ENCODE results near the gene PPP2R2C.

DNA sequence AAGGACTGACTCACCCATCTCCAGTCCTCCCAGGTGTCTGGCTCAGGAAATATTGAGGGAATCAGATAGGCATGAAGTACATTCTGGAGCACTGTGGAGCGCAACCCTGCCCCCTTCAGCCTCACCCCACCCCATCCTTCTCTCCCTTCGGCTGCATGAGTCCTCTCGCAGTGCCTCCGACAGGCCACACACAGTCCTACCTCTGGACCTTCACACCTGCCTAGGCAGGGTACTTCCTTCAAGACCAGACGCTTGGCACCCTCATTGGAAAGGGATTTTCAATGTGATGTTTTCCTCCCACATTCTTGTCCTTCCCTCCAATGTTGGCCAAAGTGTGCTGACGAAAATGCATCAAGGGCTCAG is 26.8 kb upstream of the PPP2R2C start:
- TF ChIP-seq, protein P1, sequence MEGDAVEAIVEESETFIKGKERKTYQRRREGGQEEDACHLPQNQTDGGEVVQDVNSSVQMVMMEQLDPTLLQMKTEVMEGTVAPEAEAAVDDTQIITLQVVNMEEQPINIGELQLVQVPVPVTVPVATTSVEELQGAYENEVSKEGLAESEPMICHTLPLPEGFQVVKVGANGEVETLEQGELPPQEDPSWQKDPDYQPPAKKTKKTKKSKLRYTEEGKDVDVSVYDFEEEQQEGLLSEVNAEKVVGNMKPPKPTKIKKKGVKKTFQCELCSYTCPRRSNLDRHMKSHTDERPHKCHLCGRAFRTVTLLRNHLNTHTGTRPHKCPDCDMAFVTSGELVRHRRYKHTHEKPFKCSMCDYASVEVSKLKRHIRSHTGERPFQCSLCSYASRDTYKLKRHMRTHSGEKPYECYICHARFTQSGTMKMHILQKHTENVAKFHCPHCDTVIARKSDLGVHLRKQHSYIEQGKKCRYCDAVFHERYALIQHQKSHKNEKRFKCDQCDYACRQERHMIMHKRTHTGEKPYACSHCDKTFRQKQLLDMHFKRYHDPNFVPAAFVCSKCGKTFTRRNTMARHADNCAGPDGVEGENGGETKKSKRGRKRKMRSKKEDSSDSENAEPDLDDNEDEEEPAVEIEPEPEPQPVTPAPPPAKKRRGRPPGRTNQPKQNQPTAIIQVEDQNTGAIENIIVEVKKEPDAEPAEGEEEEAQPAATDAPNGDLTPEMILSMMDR (conservative IDR thresholded peaks at IDR 0.05; ENCODE audit: low read depth in 2 of 2): peak in 1 of 2 experiments; percentile 21; a peak in 2 of 4 replicates
- TF ChIP-seq EZH2phosphoT487 (IDR thresholded peaks at IDR 0.05; ENCODE audit: unreplicated experiment): no peak
- no peak for TF ChIP-seq POLR2AphosphoS5 (IDR thresholded peaks at IDR 0.05; ENCODE audit: low read depth)
- TF ChIP-seq EZH2 (IDR thresholded peaks at IDR 0.05; ENCODE audit: low read depth, unreplicated experiment): no peak
- no peak for TF ChIP-seq CREB1 (CRISPR knock-in tag; IDR thresholded peaks at IDR 0.05; ENCODE audit: low read depth)
- TF ChIP-seq, protein P2, sequence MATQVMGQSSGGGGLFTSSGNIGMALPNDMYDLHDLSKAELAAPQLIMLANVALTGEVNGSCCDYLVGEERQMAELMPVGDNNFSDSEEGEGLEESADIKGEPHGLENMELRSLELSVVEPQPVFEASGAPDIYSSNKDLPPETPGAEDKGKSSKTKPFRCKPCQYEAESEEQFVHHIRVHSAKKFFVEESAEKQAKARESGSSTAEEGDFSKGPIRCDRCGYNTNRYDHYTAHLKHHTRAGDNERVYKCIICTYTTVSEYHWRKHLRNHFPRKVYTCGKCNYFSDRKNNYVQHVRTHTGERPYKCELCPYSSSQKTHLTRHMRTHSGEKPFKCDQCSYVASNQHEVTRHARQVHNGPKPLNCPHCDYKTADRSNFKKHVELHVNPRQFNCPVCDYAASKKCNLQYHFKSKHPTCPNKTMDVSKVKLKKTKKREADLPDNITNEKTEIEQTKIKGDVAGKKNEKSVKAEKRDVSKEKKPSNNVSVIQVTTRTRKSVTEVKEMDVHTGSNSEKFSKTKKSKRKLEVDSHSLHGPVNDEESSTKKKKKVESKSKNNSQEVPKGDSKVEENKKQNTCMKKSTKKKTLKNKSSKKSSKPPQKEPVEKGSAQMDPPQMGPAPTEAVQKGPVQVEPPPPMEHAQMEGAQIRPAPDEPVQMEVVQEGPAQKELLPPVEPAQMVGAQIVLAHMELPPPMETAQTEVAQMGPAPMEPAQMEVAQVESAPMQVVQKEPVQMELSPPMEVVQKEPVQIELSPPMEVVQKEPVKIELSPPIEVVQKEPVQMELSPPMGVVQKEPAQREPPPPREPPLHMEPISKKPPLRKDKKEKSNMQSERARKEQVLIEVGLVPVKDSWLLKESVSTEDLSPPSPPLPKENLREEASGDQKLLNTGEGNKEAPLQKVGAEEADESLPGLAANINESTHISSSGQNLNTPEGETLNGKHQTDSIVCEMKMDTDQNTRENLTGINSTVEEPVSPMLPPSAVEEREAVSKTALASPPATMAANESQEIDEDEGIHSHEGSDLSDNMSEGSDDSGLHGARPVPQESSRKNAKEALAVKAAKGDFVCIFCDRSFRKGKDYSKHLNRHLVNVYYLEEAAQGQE (IDR thresholded peaks at IDR 0.05; ENCODE audit: unreplicated experiment): no peak
- no peak for TF ChIP-seq JUNB (IDR thresholded peaks at IDR 0.05; ENCODE audit: unreplicated experiment)
- no peak for TF ChIP-seq NANOG (IDR thresholded peaks at IDR 0.05; ENCODE audit: borderline replicate concordance)

Data from GM23338 (cell line).